OCI-M2 (cell line): ENCODE results near the gene OPCML.

Experiments used
- DNase-seq: peaks from one replicate; lab custom pipeline; 2025; ENCODE audit not compliant: unreplicated experiment; lab: John Stamatoyannopoulos, UW

OPCML gene

GRCh38 chr11:133047036-133047770, 485.1 kb downstream of the OPCML start:
- no peak for DNase-seq

GRCh38 chr11:133046252-133046651, 486.0 kb downstream of the OPCML start:
- DNase-seq = no peak

GRCh38 chr11:133041928-133042882, 490.1 kb downstream of the OPCML start:
- DNase-seq = no peak

GRCh38 chr11:133041181-133041580, 491.1 kb downstream of the OPCML start:
- no peak for DNase-seq

GRCh38 chr11:133040289-133040900, 491.9 kb downstream of the OPCML start:
- DNase-seq = no peak

- DNase-seq = no peak
These were observed 493.5 kb downstream of the OPCML start for GRCh38 chr11:133038850-133039249.

GRCh38 chr11:133034929-133035328, 497.4 kb downstream of the OPCML start:
- no peak for DNase-seq

GRCh38 chr11:133029107-133029506, 503.2 kb downstream of the OPCML start:
- DNase-seq = no peak

- no peak for DNase-seq
These were observed 505.3 kb downstream of the OPCML start for GRCh38 chr11:133026952-133027351.

- DNase-seq = no peak
These were observed 508.0 kb downstream of the OPCML start for GRCh38 chr11:133024301-133024700.

- DNase-seq = no peak
These were observed 509.1 kb downstream of the OPCML start for GRCh38 chr11:133023232-133023631.

GRCh38 chr11:133021553-133021952, 510.7 kb downstream of the OPCML start:
- no peak for DNase-seq

GRCh38 chr11:133020372-133020714, 512.0 kb downstream of the OPCML start:
- DNase-seq = no peak

GRCh38 chr11:133019545-133020371, 512.5 kb downstream of the OPCML start:
- DNase-seq = no peak

- no peak for DNase-seq
These were observed 516.8 kb downstream of the OPCML start for GRCh38 chr11:133015457-133015856.

- no peak for DNase-seq
These were observed 518.0 kb downstream of the OPCML start for GRCh38 chr11:133014337-133014736.

GRCh38 chr11:133012803-133013202, 519.5 kb downstream of the OPCML start:
- DNase-seq = no peak

- no peak for DNase-seq
These were observed 520.7 kb downstream of the OPCML start for GRCh38 chr11:133011604-133012003.

- DNase-seq = no peak
These were observed 525.2 kb downstream of the OPCML start for GRCh38 chr11:133007027-133007584.

GRCh38 chr11:133004369-133004768, 527.9 kb downstream of the OPCML start:
- no peak for DNase-seq

- no peak for DNase-seq
These were observed 532.8 kb downstream of the OPCML start for GRCh38 chr11:132999516-132999915.
